NT2/D1 (cell line): ENCODE data around the gene DOK5.

Experiments
- SUZ12 ChIP-seq: IDR thresholded peaks from 2 replicates; pipeline ENCODE4 v1.6.1; 2011; ENCODE audit not compliant: insufficient read length, insufficient read depth; ENCODE audit errors: extremely low read depth
- YY1 ChIP-seq: IDR thresholded peaks from 2 replicates; pipeline ENCODE4 v1.6.1; 2011; ENCODE audit not compliant: insufficient read length, insufficient read depth

GRCh38 chr20:54606380-54606779, 131.0 kb downstream of the DOK5 start:
- no peak for TF ChIP-seq YY1
- TF ChIP-seq SUZ12 = no peak
